SK-N-SH (cell line): Measurements from ENCODE around the gene NRIP3.
"Not testable (repeated sequence)": the region's sequence is repeated elsewhere in the genome, so short reads cannot be mapped to it uniquely, and the experiment has no call there.

Experiments used
- CTCF ChIP-seq: fragments of 200-600 bp; sonication (generic); IDR thresholded peaks from 2 replicates; pipeline ENCODE4 v1.6.1; 2017; ENCODE audit warnings: antibody characterized with exemption, mild to moderate bottlenecking, moderate library complexity
- MAX ChIP-seq: IDR thresholded peaks from 2 replicates; pipeline ENCODE4 v1.4.0; 2012; ENCODE audit warnings: low read depth
- MEF2A ChIP-seq: IDR thresholded peaks from 2 replicates; pipeline ENCODE4 v1.4.0; 2012; ENCODE audit warnings: low read depth, borderline replicate concordance
- MXI1 ChIP-seq: IDR thresholded peaks from 2 replicates; pipeline ENCODE4 v1.6.1; 2012; ENCODE audit warnings: mild to moderate bottlenecking, low read depth, low read length, improper control_type of control experiment
- POLR2AphosphoS5 ChIP-seq: IDR thresholded peaks from 2 replicates; pipeline ENCODE4 v1.6.1; 2012; ENCODE audit warnings: low read depth, low read length
- REST ChIP-seq: IDR thresholded peaks from 2 replicates; pipeline ENCODE4 v1.6.1; 2012; ENCODE audit warnings: mild to moderate bottlenecking, low read depth, low read length, moderate library complexity
- RFX5 ChIP-seq: IDR thresholded peaks from 2 replicates; pipeline ENCODE4 v1.6.1; 2012; ENCODE audit warnings: mild to moderate bottlenecking, improper control_type of control experiment, low read length
- SIN3A ChIP-seq: IDR thresholded peaks from 2 replicates; pipeline ENCODE4 v1.6.1; 2012; ENCODE audit warnings: low read depth, mild to moderate bottlenecking, low read length, moderate library complexity, borderline replicate concordance
- SMC3 ChIP-seq: IDR thresholded peaks from 2 replicates; pipeline ENCODE4 v1.6.1; 2012; ENCODE audit warnings: low read depth, low read length, improper control_type of control experiment
- TAF1 ChIP-seq: IDR thresholded peaks from 2 replicates; pipeline ENCODE4 v1.6.1; 2012; ENCODE audit warnings: low read depth, mild to moderate bottlenecking, low read length, moderate library complexity, borderline replicate concordance
- TCF12 ChIP-seq: IDR thresholded peaks from 2 replicates; pipeline ENCODE4 v1.4.0; 2012
- USF1 ChIP-seq: IDR thresholded peaks from 2 replicates; pipeline ENCODE4 v1.4.0; 2012; ENCODE audit warnings: low read depth, borderline replicate concordance
- USF2 ChIP-seq: fragments of 150-350 bp; IDR thresholded peaks from 2 replicates; pipeline ENCODE4 v1.6.1; 2017; ENCODE audit warnings: antibody characterized with exemption, low read length, low read depth, borderline replicate concordance

- TF ChIP-seq RFX5, SIN3A, CTCF, POLR2AphosphoS5, USF2, TCF12, MAX, REST, MXI1, TAF1, MEF2A, SMC3, USF1: not testable (repeated sequence)
Measured at GRCh38 chr11:9009538-9009937, 5.7 kb upstream of the NRIP3 start.
